HFFc6 (cell line): ENCODE results near the gene ZNF653. TPM values are rescaled to one million over a fixed set of nuclear protein-coding genes. Genes with fewer than 3 reads are reported as not detected.
A peak's percentile ranks its signal among the peaks of the same experiment; 100 is the strongest.

Experiments
- DNase-seq: peaks from one replicate; pipeline ENCODE4 v3.0.0-alpha.2; 2018
- H3K27ac Mint-ChIP-seq: 2 replicates; pipeline ENCODE4 v1.8.0; 2020; ENCODE audit warnings: mild to moderate bottlenecking, mixed read lengths
- H3K27me3 Mint-ChIP-seq: 2 replicates; pipeline ENCODE4 v1.8.0; 2021; ENCODE audit warnings: mild to moderate bottlenecking, moderate library complexity, mixed read lengths; ENCODE audit not compliant: insufficient read depth
- H3K36me3 Mint-ChIP-seq: 2 replicates; pipeline ENCODE4 v1.8.0; 2021; ENCODE audit warnings: low read depth, mixed read lengths
- H3K4me1 Mint-ChIP-seq: 2 replicates; pipeline ENCODE4 v1.8.0; 2020; ENCODE audit warnings: low read depth, mixed read lengths
- H3K4me3 Mint-ChIP-seq: 2 replicates; pipeline ENCODE4 v1.8.0; 2020; ENCODE audit warnings: mild to moderate bottlenecking, moderate library complexity, mixed read lengths
- H3K9me3 Mint-ChIP-seq: 2 replicates; pipeline ENCODE4 v1.8.0; 2020; ENCODE audit warnings: mild to moderate bottlenecking, mixed read lengths
- CTCF ChIP-seq: fragments of 200-600 bp; sonication (generic); IDR thresholded peaks from 2 replicates; pipeline ENCODE4 v1.5.0; 2021; ENCODE audit warnings: antibody characterized with exemption, mild to moderate bottlenecking
- long read RNA-seq: library from polyadenylated mRNA; unstranded; transcript quantifications from one replicate; pipeline ENCODE4 v2.0.0, GENCODE V29; 2019
- total RNA-seq, 6 experiments: library from RNA; stranded (reverse); fragmentation: NEBNext Ultra II Directional; extraction: Animal tissue kit (Norgen Biotek cat#: 25700); gene quantifications; 2 replicates in 1 of 6; 3 replicates in 5 of 6; pipeline ENCODE4 v1.2.3, GENCODE V29; 2021

The ZNF653 gene, protein sequence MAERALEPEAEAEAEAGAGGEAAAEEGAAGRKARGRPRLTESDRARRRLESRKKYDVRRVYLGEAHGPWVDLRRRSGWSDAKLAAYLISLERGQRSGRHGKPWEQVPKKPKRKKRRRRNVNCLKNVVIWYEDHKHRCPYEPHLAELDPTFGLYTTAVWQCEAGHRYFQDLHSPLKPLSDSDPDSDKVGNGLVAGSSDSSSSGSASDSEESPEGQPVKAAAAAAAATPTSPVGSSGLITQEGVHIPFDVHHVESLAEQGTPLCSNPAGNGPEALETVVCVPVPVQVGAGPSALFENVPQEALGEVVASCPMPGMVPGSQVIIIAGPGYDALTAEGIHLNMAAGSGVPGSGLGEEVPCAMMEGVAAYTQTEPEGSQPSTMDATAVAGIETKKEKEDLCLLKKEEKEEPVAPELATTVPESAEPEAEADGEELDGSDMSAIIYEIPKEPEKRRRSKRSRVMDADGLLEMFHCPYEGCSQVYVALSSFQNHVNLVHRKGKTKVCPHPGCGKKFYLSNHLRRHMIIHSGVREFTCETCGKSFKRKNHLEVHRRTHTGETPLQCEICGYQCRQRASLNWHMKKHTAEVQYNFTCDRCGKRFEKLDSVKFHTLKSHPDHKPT
- 1 to 10 TPM; 4.7 to 6.3 (median 5.3) TPM for total RNA-seq
- long read RNA-seq, partial matches to known transcripts: 0 of 1 reads
- long read RNA-seq, other reads (novel, unspliced or antisense): 1 of 1 reads

GRCh38 chr19:11505504-11506100 is at the start of gene ZNF653:
ZNF653 (minus strand) TSS chr19:11505839; CDS start chr19:11505786, 53 bp downstream.
- Mint-ChIP-seq H3K4me1 (peaks cover 8% of the 10 kb centered on the region), H3K27me3 (peaks cover 6% of the 10 kb centered on the region; the same call in 1 of the 2 replicates), H3K27ac (peak within 1 kb of the TSS; percentile 85), H3K4me3 (peak within 1 kb of the TSS; percentile 86), H3K9me3 (no peaks in the 10 kb centered on the region), H3K36me3 (peaks cover 10% of the 10 kb centered on the region; the same call in 1 of the 2 replicates)
- DNase-seq: peak; percentile 91
- TF ChIP-seq CTCF: no peak

- TF ChIP-seq CTCF: no peak
- H3K27ac Mint-ChIP-seq: no peak overlapping the region
- peaks cover 4% of the 10 kb centered on the region; the same call in 1 of the 2 replicates for H3K27me3 Mint-ChIP-seq
- no peak for DNase-seq
- H3K9me3 Mint-ChIP-seq: no peaks in the 10 kb centered on the region
- H3K4me3 Mint-ChIP-seq: no peak overlapping the region
- peaks cover 23% of the 10 kb centered on the region for H3K4me1 Mint-ChIP-seq
- H3K36me3 Mint-ChIP-seq: peaks cover 17% of the 10 kb centered on the region
These were observed 49.6 kb upstream of the ZNF653 start for GRCh38 chr19:11555246-11555645.

- H3K27me3 Mint-ChIP-seq: peaks cover 4% of the 10 kb centered on the region; the same call in 1 of the 2 replicates
- peaks cover 17% of the 10 kb centered on the region for H3K4me1 Mint-ChIP-seq
- no peak for DNase-seq
- no peak for TF ChIP-seq CTCF
- H3K36me3 Mint-ChIP-seq: peaks cover 17% of the 10 kb centered on the region
- H3K27ac Mint-ChIP-seq: no peak overlapping the region
- no peak overlapping the region for H3K4me3 Mint-ChIP-seq
- H3K9me3 Mint-ChIP-seq: no peaks in the 10 kb centered on the region
These were observed 48.5 kb upstream of the ZNF653 start for GRCh38 chr19:11554160-11554559.

DNA sequence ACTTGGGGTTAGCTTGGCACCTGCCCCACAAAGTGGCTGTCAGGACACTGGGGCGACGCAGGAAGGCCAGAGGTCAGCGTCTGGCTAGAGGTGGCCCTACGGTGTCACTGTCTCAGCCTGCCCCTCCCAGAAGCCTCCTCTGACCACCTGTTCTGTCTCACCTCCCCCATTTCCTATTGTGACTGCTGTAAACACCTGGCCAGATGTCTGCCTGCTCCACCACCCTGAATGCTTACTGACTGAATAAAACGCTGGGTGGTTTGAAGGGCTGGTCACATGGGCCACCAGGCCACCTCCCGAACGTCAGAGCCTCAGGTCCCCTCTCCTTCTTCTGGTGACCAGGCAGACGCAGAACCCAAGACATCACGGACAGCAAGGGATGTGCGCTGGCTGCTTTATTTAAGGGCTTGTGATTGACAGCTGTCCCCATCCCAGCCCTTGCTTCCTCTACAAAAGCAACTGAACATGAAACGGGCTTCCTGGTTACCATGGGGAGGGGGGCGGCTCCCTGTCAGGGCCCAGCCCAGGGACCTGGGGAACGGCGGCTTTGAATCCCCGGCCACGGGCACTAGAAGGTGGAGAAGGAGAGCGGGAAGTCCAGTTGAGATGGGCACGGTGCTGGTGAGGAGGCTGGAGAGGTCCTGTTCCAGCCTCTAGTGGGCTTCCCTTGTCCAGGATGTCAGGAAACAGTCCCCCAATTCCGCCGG is 47.2 kb upstream of the ZNF653 start:
- no peak for TF ChIP-seq CTCF
- peaks cover 4% of the 10 kb centered on the region; the same call in 1 of the 2 replicates for H3K27me3 Mint-ChIP-seq
- no peak overlapping the region for H3K27ac Mint-ChIP-seq
- H3K9me3 Mint-ChIP-seq: no peaks in the 10 kb centered on the region
- H3K36me3 Mint-ChIP-seq: peaks cover 14% of the 10 kb centered on the region
- DNase-seq: no peak
- no peak overlapping the region for H3K4me3 Mint-ChIP-seq
- H3K4me1 Mint-ChIP-seq: peaks cover 10% of the 10 kb centered on the region
